Gastroesophageal sphincter (tissue), 3 donors: ENCODE data around the gene GAGE13.

Experiments used
- CTCF ChIP-seq, 4 experiments: fragments of 200-600 bp in 2 of 4; fragments of 450-650 bp in 2 of 4; sonication (generic) in 1 of 4; IDR thresholded peaks; one replicate each; pipeline ENCODE4 v1.5.1; 2017 to 2019; ENCODE audit warnings: antibody characterized with exemption in 4 of 4, mild to moderate bottlenecking in 2 of 4, moderate library complexity in 2 of 4
- POLR2A ChIP-seq, 2 donors: fragments of 450-650 bp; IDR thresholded peaks; one replicate each; pipeline ENCODE4 v1.6.1; 2017; ENCODE audit warnings: antibody characterized with exemption in 2 of 2, mild to moderate bottlenecking in 2 of 2, moderate library complexity in 1 of 2

GRCh38 chrX:49292400-49293362 lies 38.7 kb upstream of the GAGE13 start:
- TF ChIP-seq POLR2A (IDR thresholded peaks at IDR 0.05) (no peak), CTCF (IDR thresholded peaks at IDR 0.05) (no peak)
